HepG2 (cell line): ENCODE measurements around the gene ADGRF1. TPM values are rescaled to one million over a fixed set of nuclear protein-coding genes. Genes with fewer than 3 reads are reported as not detected.

Experiments used
- FOXO1 ChIP-seq: sonication (generic); formaldehyde crosslinking; IDR thresholded peaks from 2 replicates; pipeline ENCODE4 v1.4.0; 2020; ENCODE audit warnings: missing genetic modification reagents
- ZBTB7B ChIP-seq: sonication (generic); formaldehyde crosslinking; IDR thresholded peaks from 2 replicates; pipeline ENCODE4 v1.4.0; 2020; ENCODE audit warnings: missing genetic modification reagents
- ZKSCAN5 ChIP-seq: sonication (generic); formaldehyde crosslinking; IDR thresholded peaks from 2 replicates; pipeline ENCODE4 v1.5.1; 2020; ENCODE audit warnings: mild to moderate bottlenecking, missing genetic modification reagents
- ZNF225 ChIP-seq: sonication (generic); formaldehyde crosslinking; IDR thresholded peaks from 2 replicates; pipeline ENCODE4 v1.4.0; 2020; ENCODE audit warnings: mild to moderate bottlenecking, missing genetic modification reagents
- polyA plus RNA-seq, 8 experiments: library from polyadenylated mRNA; depleted of rRNA in 3 of 8; stranded (reverse) in 7 of 8; unstranded in 1 of 8; fragments of >200 nt; fragmentation: Illumina TruSeq in 4 of 8; extraction: Trizol in 4 of 8; gene quantifications; 2 replicates each; pipeline versions ENCODE4 v1.2.1 to v1.2.3, GENCODE V29; 2011 to 2016; ENCODE audit warnings: low read depth in 4 of 8, missing spikeins in 1 of 8, mixed read lengths in 1 of 8; ENCODE audit not compliant: insufficient read depth in 1 of 8
- total RNA-seq, 5 experiments: library from RNA; depleted of rRNA; stranded (reverse); fragments of >200 nt; fragmentation: Illumina TruSeq; extraction: Trizol; gene quantifications; 2 replicates each; pipeline ENCODE4 v1.2.3, GENCODE V29; 2016; ENCODE audit warnings: low read depth in 1 of 5
- TF ChIP-seq, protein P1 (sequence below): IDR thresholded peaks from 2 replicates; pipeline ENCODE4 v1.6.1; 2016
- TF ChIP-seq, protein P2 (sequence below), 2 experiments: sonication (generic) in 1 of 2; formaldehyde crosslinking in 1 of 2; IDR thresholded peaks; 2 replicates each; pipeline versions ENCODE4 v1.4.0 to v1.6.1; 2016 to 2020; ENCODE audit warnings: borderline replicate concordance in 1 of 2, low read depth in 1 of 2, mild to moderate bottlenecking in 1 of 2, missing genetic modification reagents in 1 of 2
- TF ChIP-seq, protein P3 (sequence below): sonication (generic); formaldehyde crosslinking; IDR thresholded peaks from 2 replicates; pipeline ENCODE4 v1.4.0; 2020; ENCODE audit warnings: mild to moderate bottlenecking, missing genetic modification reagents
- TF ChIP-seq, protein P4 (sequence below): sonication (generic); formaldehyde crosslinking; IDR thresholded peaks from 2 replicates; pipeline ENCODE4 v1.4.0; 2020; ENCODE audit warnings: missing genetic modification reagents, borderline replicate concordance
- TF ChIP-seq, protein P5 (sequence below): sonication (generic); formaldehyde crosslinking; IDR thresholded peaks from 2 replicates; pipeline ENCODE4 v1.9.0; 2021; ENCODE audit warnings: missing genetic modification reagents, borderline replicate concordance
- TF ChIP-seq, protein P6 (sequence below): sonication (generic); formaldehyde crosslinking; conservative IDR thresholded peaks from 2 replicates; pipeline ENCODE4 v1.5.0; 2020; ENCODE audit warnings: missing genetic modification reagents

The ADGRF1 gene
- total and polyA plus RNA-seq, 2 of the 13 experiments (the other 11 are each of a cell fraction or from before 2014, with no cell fraction given): not detected

DNA sequence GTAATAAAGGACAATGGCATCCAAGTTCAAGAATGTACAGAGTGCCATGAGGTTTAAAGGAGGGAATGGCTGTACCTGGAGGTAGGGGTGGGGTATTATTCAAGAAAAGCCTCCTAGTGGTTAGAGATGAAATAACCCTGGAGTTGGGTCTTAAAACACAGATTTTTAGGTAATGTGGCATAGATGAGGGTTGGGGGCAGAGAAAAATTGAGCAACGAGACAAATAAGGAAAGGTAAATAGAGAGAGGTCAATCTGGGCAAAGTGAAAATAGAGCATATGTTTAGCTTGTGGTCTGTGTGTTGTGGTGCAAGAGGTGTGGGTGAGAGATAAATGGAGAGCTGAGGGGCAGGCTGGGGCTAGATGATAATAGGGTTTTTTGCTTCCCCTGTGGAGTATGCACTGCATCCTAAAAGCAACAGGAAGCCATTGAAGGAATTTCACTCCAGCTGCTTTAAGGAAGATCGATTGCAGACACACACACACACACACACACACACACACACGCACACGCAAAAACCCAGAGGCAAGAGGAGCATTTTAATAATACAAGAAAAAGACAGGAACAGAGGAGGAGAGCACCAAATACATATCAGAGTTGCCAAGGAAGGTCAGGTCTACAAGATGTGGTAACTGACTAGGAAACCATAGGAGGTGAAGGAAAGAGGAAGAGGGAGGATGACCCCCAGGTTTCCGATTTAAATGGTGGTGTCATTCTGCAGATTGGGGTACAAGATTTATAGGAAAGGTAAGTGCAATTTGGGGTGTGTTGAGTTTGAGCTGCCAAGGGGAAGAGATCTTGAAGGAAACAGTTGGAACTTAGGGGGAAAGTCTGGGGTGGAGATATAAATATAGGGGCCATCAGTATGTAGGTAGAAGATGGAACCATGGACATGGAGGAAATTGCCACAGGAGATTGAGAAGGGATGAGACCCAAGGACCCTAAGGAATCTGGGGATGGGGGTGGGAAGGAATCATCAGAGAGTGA, 31.3 kb upstream of the ADGRF1 start (continued):
- TF ChIP-seq, protein P1, sequence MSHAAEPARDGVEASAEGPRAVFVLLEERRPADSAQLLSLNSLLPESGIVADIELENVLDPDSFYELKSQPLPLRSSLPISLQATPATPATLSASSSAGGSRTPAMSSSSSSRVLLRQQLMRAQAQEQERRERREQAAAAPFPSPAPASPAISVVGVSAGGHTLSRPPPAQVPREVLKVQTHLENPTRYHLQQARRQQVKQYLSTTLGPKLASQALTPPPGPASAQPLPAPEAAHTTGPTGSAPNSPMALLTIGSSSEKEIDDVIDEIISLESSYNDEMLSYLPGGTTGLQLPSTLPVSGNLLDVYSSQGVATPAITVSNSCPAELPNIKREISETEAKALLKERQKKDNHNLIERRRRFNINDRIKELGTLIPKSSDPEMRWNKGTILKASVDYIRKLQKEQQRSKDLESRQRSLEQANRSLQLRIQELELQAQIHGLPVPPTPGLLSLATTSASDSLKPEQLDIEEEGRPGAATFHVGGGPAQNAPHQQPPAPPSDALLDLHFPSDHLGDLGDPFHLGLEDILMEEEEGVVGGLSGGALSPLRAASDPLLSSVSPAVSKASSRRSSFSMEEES (CRISPR knock-in tag): peak; percentile 97
- TF ChIP-seq, protein P2, sequence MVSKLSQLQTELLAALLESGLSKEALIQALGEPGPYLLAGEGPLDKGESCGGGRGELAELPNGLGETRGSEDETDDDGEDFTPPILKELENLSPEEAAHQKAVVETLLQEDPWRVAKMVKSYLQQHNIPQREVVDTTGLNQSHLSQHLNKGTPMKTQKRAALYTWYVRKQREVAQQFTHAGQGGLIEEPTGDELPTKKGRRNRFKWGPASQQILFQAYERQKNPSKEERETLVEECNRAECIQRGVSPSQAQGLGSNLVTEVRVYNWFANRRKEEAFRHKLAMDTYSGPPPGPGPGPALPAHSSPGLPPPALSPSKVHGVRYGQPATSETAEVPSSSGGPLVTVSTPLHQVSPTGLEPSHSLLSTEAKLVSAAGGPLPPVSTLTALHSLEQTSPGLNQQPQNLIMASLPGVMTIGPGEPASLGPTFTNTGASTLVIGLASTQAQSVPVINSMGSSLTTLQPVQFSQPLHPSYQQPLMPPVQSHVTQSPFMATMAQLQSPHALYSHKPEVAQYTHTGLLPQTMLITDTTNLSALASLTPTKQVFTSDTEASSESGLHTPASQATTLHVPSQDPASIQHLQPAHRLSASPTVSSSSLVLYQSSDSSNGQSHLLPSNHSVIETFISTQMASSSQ (IDR thresholded peaks at IDR 0.05; ENCODE audit: low read depth): peak; percentile 81
- TF ChIP-seq, protein P2 (CRISPR knock-in tag; IDR thresholded peaks at IDR 0.05; ENCODE audit: borderline replicate concordance): peak; percentile 97
- no peak; the same call in 1 of the 2 replicates for TF ChIP-seq ZNF225 (CRISPR knock-in tag)
- TF ChIP-seq ZKSCAN5 (CRISPR knock-in tag): no peak
- TF ChIP-seq, protein P3, sequence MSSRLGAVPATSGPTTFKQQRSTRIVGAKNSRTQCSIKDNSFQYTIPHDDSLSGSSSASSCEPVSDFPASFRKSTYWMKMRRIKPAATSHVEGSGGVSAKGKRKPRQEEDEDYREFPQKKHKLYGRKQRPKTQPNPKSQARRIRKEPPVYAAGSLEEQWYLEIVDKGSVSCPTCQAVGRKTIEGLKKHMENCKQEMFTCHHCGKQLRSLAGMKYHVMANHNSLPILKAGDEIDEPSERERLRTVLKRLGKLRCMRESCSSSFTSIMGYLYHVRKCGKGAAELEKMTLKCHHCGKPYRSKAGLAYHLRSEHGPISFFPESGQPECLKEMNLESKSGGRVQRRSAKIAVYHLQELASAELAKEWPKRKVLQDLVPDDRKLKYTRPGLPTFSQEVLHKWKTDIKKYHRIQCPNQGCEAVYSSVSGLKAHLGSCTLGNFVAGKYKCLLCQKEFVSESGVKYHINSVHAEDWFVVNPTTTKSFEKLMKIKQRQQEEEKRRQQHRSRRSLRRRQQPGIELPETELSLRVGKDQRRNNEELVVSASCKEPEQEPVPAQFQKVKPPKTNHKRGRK (CRISPR knock-in tag): no peak
- TF ChIP-seq, protein P4, sequence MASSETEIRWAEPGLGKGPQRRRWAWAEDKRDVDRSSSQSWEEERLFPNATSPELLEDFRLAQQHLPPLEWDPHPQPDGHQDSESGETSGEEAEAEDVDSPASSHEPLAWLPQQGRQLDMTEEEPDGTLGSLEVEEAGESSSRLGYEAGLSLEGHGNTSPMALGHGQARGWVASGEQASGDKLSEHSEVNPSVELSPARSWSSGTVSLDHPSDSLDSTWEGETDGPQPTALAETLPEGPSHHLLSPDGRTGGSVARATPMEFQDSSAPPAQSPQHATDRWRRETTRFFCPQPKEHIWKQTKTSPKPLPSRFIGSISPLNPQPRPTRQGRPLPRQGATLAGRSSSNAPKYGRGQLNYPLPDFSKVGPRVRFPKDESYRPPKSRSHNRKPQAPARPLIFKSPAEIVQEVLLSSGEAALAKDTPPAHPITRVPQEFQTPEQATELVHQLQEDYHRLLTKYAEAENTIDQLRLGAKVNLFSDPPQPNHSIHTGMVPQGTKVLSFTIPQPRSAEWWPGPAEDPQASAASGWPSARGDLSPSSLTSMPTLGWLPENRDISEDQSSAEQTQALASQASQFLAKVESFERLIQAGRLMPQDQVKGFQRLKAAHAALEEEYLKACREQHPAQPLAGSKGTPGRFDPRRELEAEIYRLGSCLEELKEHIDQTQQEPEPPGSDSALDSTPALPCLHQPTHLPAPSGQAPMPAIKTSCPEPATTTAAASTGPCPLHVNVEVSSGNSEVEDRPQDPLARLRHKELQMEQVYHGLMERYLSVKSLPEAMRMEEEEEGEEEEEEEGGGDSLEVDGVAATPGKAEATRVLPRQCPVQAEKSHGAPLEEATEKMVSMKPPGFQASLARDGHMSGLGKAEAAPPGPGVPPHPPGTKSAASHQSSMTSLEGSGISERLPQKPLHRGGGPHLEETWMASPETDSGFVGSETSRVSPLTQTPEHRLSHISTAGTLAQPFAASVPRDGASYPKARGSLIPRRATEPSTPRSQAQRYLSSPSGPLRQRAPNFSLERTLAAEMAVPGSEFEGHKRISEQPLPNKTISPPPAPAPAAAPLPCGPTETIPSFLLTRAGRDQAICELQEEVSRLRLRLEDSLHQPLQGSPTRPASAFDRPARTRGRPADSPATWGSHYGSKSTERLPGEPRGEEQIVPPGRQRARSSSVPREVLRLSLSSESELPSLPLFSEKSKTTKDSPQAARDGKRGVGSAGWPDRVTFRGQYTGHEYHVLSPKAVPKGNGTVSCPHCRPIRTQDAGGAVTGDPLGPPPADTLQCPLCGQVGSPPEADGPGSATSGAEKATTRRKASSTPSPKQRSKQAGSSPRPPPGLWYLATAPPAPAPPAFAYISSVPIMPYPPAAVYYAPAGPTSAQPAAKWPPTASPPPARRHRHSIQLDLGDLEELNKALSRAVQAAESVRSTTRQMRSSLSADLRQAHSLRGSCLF (CRISPR knock-in tag): no peak
- peak; percentile 92; the same call in 1 of the 2 replicates for TF ChIP-seq ZBTB7B
- TF ChIP-seq, protein P5, sequence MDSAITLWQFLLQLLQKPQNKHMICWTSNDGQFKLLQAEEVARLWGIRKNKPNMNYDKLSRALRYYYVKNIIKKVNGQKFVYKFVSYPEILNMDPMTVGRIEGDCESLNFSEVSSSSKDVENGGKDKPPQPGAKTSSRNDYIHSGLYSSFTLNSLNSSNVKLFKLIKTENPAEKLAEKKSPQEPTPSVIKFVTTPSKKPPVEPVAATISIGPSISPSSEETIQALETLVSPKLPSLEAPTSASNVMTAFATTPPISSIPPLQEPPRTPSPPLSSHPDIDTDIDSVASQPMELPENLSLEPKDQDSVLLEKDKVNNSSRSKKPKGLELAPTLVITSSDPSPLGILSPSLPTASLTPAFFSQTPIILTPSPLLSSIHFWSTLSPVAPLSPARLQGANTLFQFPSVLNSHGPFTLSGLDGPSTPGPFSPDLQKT (CRISPR knock-in tag): no peak
- TF ChIP-seq, protein P6, sequence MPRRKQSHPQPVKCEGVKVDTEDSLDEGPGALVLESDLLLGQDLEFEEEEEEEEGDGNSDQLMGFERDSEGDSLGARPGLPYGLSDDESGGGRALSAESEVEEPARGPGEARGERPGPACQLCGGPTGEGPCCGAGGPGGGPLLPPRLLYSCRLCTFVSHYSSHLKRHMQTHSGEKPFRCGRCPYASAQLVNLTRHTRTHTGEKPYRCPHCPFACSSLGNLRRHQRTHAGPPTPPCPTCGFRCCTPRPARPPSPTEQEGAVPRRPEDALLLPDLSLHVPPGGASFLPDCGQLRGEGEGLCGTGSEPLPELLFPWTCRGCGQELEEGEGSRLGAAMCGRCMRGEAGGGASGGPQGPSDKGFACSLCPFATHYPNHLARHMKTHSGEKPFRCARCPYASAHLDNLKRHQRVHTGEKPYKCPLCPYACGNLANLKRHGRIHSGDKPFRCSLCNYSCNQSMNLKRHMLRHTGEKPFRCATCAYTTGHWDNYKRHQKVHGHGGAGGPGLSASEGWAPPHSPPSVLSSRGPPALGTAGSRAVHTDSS: no peak
- TF ChIP-seq FOXO1: peak; percentile 98
